IMR-90 (cell line): ENCODE data around the gene ZBED1.
"Not testable (repeated sequence)": the region's sequence is repeated elsewhere in the genome, so short reads cannot be mapped to it uniquely, and the experiment has no call there.

Source experiments
- BHLHE40 ChIP-seq: fragments of 150-350 bp; IDR thresholded peaks from 2 replicates; pipeline ENCODE4 v1.6.1; 2016; ENCODE audit warnings: mild to moderate bottlenecking, low read depth, low read length
- CTCF ChIP-seq: conservative IDR thresholded peaks from 2 replicates; pipeline ENCODE4 v1.5.1; 2012; ENCODE audit warnings: mild to moderate bottlenecking, low read depth, low read length, improper control_type of control experiment
- ELK1 ChIP-seq: fragments of 150-350 bp; IDR thresholded peaks from 2 replicates; pipeline ENCODE4 v1.6.1; 2016; ENCODE audit warnings: low read depth, mild to moderate bottlenecking, low read length, moderate library complexity, borderline replicate concordance
- FOS ChIP-seq: fragments of 150-350 bp; IDR thresholded peaks from 2 replicates; pipeline ENCODE4 v1.6.1; 2016; ENCODE audit warnings: low read depth, low read length
- MAZ ChIP-seq: IDR thresholded peaks from 2 replicates; pipeline ENCODE4 v1.6.1; 2012; ENCODE audit warnings: low read depth, mild to moderate bottlenecking, low read length, improper control_type of control experiment, moderate library complexity, borderline replicate concordance
- MXI1 ChIP-seq: IDR thresholded peaks from 2 replicates; pipeline ENCODE4 v1.6.1; 2012; ENCODE audit warnings: low read depth, mild to moderate bottlenecking, low read length, moderate library complexity, borderline replicate concordance
- POLR2A ChIP-seq: IDR thresholded peaks from 2 replicates; pipeline ENCODE4 v1.6.1; 2012; ENCODE audit warnings: mild to moderate bottlenecking, low read depth, low read length
- RAD21 ChIP-seq: IDR thresholded peaks from 2 replicates; pipeline ENCODE4 v1.6.1; 2012; ENCODE audit warnings: low read length, improper control_type of control experiment
- RCOR1 ChIP-seq: IDR thresholded peaks from 2 replicates; pipeline ENCODE4 v1.6.1; 2012; ENCODE audit warnings: mild to moderate bottlenecking, low read length, improper control_type of control experiment; ENCODE audit not compliant: insufficient replicate concordance
- USF2 ChIP-seq: fragments of 150-350 bp; IDR thresholded peaks from 2 replicates; pipeline ENCODE4 v1.6.1; 2017; ENCODE audit warnings: mild to moderate bottlenecking, antibody characterized with exemption, low read length, low read depth

DNA sequence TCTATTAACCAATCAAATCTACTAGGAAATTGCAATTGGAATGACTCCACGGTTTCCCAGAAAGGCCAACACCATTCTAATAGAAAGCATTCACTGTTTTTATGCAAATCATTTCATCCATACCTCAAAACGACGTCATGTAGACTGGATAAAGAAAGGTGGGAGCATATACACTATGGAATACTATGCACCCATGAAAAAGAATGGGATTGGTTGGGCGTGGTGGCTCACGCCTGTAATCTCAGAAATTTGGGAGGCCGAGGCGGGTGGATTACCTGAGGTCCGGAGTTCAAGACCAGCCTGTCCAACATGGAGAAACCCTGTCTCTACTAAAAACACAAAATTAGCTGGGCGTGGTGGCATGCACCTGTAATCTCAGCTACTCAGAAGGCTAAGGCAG lies 46.2 kb downstream of the ZBED1 start:
- not testable (repeated sequence) for TF ChIP-seq POLR2A, CTCF, USF2, MXI1, RAD21, BHLHE40, RCOR1, FOS, MAZ, ELK1
